Panc1 (cell line): ENCODE results near the gene NALCN.

Experiments
- CTCF ChIP-seq: fragments of 450-650 bp; IDR thresholded peaks from 2 replicates; pipeline ENCODE4 v1.5.1; 2017; ENCODE audit warnings: mild to moderate bottlenecking
- POLR2AphosphoS5 ChIP-seq: IDR thresholded peaks from 2 replicates; pipeline ENCODE4 v1.6.1; 2012; ENCODE audit warnings: mild to moderate bottlenecking, low read depth, low read length, moderate library complexity

GRCh38 chr13:101339202-101339601 is 77.1 kb downstream of the NALCN start:
- TF ChIP-seq CTCF: no peak
- no peak for TF ChIP-seq POLR2AphosphoS5
